ENCODE data around the gene IVNS1ABP. TPM values are rescaled to one million over a fixed set of nuclear protein-coding genes. Genes with fewer than 3 reads are reported as not detected.
"Not testable (repeated sequence)": the region's sequence is repeated elsewhere in the genome, so short reads cannot be mapped to it uniquely, and the experiment has no call there.

Gene IVNS1ABP
- total RNA-seq, 1 donor from 2014 or later: 53.4 TPM

- no peak for DNase-seq (ENCODE audit: low read depth in 2 of 2)
These were observed 17.1 kb upstream of the IVNS1ABP start for GRCh38 chr1:185334182-185334581.

DNA sequence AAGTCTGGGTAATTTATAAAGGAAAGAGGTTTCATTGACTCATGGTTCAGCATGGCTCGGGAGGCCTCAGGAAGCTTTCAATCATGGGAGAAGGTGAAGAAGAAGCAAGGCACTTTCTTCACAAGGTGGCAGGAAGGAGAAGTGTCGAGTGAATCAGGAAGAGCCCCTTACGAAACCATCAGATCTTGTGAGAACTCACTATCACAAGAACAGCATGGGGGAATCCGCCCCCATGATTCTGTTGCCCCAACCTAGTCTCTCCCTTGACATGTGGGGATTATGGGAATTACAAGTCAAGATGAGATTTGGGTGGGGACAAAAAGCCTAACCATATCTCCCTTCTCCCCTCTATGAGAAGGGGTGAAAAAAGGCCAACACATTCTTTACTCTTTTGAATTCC, 11.2 kb upstream of the IVNS1ABP start:
- no peak for DNase-seq (ENCODE audit: low read depth in 2 of 2)

DNA sequence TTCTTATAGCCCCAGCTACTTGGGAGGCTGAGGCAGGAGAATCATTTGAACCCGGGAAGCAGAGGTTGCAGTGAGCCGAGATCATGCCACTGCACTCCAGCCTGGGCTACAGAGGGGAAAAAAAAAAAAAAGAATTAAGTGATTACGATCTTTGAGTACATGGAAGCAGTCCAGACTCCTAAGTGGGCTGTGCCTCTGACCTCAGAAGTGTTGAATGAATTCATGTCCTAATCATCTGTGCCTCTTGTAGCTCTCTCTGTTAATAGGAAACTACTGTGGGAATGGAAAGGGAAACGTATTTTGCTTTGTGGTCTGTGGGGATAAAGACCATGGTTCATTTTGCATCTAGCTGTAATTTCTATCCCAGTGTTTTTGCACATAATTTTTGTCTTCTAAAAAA, 8.4 kb upstream of the IVNS1ABP start:
- DNase-seq (ENCODE audit: low read depth in 2 of 2): no peak

DNA sequence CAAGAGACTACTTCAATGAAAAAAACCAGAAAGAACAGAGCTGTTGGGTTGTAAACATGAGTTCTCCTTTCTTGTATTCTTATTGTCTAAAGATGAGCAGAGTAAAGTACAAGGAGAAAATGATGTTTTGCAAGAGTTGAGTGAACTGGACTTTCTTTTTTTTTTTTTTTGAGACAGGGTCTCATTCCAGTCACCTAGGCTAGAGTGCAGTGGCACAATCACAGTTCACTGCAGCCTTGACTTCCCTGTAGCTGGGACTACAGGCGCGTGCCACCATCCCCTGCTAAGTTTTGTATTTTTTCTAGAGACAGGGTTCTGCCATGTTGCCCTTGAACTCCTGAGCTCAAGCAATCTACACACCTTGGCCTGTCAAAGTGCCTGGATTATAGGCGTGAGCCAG, 7.1 kb upstream of the IVNS1ABP start:
- no peak for DNase-seq (ENCODE audit: low read depth in 2 of 2)

DNA sequence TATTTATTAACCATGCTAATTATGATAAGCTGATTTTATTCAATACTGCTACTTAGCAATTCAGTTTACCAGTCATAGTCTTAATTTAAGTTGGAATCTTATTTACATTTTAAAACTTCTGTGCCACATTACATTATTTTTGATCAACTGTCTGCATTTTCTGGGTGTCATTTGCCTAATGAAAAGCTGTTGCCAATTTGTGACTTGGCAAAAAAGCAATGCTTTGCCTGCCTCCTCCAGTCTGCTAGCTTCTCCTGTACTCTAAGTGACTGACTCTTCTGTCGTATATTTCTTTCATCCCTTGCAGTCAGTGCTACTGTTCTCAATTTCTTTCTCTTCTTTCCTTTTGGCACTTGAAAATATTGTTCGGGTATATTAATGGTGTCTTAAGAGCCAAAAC, 5.6 kb upstream of the IVNS1ABP start:
- DNase-seq (ENCODE audit: low read depth in 2 of 2): no peak

- not testable (repeated sequence) for DNase-seq (ENCODE audit: low read depth in 2 of 2)
These were observed 4.7 kb upstream of the IVNS1ABP start for GRCh38 chr1:185321653-185322221.

- DNase-seq (ENCODE audit: low read depth in 2 of 2): not testable (repeated sequence)
These were observed 4.1 kb upstream of the IVNS1ABP start for GRCh38 chr1:185321104-185321503.

- no peak for DNase-seq (ENCODE audit: low read depth in 2 of 2)
These were observed 2.1 kb upstream of the IVNS1ABP start for GRCh38 chr1:185319139-185319475.

DNA sequence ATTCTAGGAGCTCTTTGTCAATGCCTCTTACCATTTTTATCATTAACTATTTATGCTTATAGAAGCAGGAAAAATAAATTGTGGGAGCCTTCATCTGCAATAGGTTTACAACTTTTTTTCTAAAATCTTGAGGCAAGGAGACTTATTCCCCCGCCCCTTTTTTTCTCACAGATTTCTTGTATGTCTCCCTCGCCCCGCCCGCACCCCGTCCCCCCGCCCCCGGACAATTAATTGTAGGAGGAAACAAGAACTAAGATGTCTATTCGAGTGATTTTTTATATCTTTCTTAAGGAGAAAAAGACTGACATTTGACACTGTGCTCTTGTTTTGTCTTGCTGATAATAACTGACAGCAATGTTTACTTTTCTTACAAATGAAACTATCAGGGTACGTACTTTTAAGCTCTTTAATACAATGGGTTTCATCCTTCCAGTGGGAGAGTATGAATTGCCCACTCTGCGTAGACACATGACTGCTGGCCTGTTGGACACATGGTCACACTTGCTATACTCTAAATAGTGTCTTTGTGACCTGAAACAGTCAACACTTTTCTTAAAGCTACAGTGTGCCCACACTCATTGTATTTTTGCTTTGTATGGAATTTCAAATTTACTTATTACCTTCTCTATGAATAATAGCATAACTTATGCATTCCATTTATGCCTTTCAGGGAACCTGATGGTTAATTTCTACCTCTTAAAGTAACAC, 1.5 kb upstream of the IVNS1ABP start:
- no peak for DNase-seq (ENCODE audit: low read depth in 2 of 2)

DNA sequence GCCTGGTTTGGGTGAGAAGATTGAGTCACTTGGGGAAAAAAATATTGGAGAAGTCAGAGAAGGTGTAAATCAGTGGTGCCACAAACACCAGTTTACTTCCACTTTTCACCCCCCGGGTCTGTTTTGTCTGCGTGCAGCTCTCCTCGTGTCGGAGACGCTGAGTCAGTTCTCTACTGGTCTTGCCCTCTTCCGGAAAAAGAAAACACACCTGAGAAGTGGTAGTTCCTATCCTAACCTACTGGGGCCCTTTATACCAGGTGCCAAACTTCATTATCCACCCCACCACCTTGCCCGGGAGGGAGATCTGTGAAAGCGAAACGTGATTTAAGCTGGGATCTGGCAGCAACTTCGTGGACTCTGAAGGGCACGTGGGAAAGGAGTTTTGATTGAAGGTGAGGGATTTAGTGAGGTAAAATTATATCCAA, 855 bp upstream of the IVNS1ABP start:
- DNase-seq (ENCODE audit: low read depth in 2 of 2): peak in 1 of 2 donors; percentile 30

DNA sequence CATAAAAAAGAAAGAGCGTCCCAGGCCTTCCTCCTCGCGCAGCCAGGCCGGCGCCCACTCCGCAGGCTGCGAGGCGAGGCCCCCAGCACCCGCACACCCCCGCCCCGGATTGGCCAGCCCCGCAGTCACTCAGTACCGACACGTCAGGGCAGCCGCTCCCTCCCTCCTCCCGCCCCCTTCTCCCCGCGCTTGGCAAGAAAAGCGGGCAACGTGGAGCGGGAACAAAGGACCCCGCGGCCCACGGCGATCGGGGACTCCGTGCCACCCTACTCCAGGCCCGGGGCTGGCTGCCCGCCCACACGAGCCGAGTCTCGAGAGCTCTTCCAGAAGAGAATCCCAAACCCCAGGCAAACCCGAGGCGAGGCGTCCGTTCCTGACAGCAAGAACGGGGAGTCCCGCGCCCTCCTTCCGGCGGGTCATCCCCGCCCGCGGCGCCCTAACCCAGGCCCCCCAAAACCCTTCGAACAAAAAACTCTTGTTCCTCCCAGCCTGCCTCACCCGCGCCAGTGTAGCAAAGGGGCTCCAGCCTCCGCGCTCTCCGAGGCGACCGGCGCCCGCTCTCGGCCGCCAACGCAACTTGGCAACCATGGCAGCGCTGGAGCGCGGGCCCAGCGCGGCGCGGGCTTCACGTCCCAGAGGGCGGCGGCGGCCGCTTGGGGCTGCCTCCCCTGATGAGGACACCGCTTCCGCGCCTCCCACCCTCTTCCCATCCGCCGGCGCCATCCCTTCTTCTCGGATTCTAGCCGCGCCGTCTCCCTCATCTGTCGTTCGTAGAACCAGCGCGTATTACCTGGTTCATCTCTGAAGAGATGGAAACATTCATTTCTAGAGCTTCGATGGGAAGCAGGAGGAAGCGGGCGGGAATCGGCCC, 645 bp downstream of the IVNS1ABP start:
- DNase-seq (ENCODE audit: low read depth in 2 of 2): peak; percentile 73 to 94

GRCh38 chr1:185315445-185316071, 1.5 kb downstream of the IVNS1ABP start:
- peak in 1 of 2 donors; percentile 17 for DNase-seq (ENCODE audit: low read depth in 2 of 2)

DNA sequence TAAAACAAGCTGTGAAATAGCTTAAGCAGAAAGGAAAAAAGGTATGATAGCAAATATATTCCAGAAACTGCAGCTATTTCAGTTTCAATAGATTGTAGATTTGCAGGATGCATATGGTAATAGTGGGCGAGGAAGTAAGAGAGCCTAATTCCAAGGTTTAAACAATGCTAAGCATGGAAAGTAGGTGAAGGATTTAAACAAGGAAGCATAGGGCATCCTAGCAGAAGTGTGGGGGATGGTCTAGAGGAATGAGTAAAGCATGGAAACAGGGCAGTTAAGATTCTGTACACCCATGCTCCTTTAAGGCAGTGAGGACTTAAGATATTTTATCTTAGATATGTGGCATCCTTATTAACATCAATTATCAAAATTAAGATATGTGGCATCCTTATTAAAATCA, 2.6 kb downstream of the IVNS1ABP start:
- peak in 1 of 2 donors; percentile 24 for DNase-seq (ENCODE audit: low read depth in 2 of 2)

DNA sequence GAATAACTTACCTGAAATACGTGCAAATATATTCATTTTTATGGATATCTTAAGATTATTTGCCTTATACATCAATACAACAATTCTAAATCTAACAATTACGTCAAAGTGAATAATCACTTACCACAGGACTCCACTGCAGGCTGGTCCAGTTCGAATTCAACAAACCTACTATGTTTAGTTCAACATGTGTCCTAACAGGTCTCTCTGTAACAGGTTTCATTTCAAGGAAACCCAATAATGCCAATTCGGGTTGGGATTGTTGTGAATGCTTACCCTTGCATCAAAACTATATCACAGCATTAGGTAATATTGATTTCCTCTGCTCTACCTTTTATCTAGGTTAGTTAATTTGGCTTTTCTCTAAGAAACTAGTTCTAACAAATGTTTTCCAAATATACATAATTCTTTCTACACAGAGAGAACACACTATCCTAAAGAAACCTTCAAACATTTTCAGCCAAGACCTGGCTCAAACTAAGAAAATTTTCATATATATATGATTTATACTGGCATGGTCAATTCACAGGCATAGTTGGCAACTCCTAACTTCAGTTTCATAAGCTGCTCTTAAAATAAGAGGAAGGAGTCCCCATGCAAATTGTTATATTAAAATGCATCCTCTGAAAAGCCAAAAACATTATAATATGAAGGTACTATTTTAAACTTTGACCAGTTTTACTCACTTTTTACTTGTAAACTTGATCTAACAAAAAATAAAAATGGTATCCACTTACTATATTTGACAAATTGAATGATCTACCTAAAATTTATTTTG, 4.5 kb downstream of the IVNS1ABP start:
- DNase-seq (ENCODE audit: low read depth in 2 of 2): no peak

- DNase-seq (ENCODE audit: low read depth in 2 of 2): no peak
These were observed 5.3 kb downstream of the IVNS1ABP start for GRCh38 chr1:185311589-185312225.

- DNase-seq (ENCODE audit: low read depth in 2 of 2): peak in 1 of 2 donors; percentile 30
These were observed 7.5 kb downstream of the IVNS1ABP start for GRCh38 chr1:185309566-185309965.

- DNase-seq (ENCODE audit: low read depth in 2 of 2): no peak
These were observed 8.9 kb downstream of the IVNS1ABP start for GRCh38 chr1:185308126-185308525.

- no peak for DNase-seq (ENCODE audit: low read depth in 2 of 2)
These were observed 11.6 kb downstream of the IVNS1ABP start for GRCh38 chr1:185305419-185305818.

DNA sequence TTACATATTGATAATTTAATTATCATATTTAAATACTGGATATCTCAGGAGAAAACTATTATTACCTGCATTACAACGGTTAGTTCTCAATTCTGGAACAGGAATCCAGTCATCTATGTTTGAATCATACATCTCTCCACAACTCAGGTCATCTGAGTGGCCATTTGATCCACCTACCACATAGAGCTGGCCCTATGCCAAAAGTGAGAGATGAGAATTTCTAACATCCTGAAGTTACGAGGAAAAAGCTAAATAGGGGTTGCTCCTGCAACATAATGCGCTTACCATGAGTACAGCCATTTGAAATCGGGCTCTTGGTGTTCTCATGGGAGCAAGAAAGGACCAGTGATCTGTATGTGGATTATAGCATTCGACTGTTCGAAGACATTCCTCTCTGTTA, 16.9 kb downstream of the IVNS1ABP start:
- DNase-seq (ENCODE audit: low read depth in 2 of 2): peak in 1 of 2 donors; percentile 39

- DNase-seq (ENCODE audit: low read depth in 2 of 2): no peak
These were observed 19.1 kb downstream of the IVNS1ABP start for GRCh38 chr1:185297982-185298381.

- DNase-seq (ENCODE audit: low read depth in 2 of 2): no peak
These were observed 22.0 kb downstream of the IVNS1ABP start for GRCh38 chr1:185295091-185295490.

Measured in dermis microvascular lymphatic vessel endothelial cell (primary cell).